Panc1 (cell line): ENCODE data around the gene MAEA. TPM values are rescaled to one million over a fixed set of nuclear protein-coding genes. Genes with fewer than 3 reads are reported as not detected.

Experiments used
- ATAC-seq: fragments of 200-7000 bp; cut with Tn5 transposase; 2 replicates; pipeline ENCODE4 v1.9.1; 2020; ENCODE audit warnings: mild to moderate bottlenecking, moderate library complexity
- BruUV-seq: library from RNA; stranded (reverse); fragments of 400-500 nt; replicated peaks from 2 replicates; lab custom pipeline; 2021; lab: Mats Ljungman, UMichigan
- CTCF ChIA-PET: fragments of 300-600 bp; sonication (Branson Sonifier 250); formaldehyde crosslinking; loops from one replicate; lab custom pipeline; 2022; ENCODE audit warnings: antibody characterized with exemption; lab: Charles Lee
- POLR2A ChIA-PET: fragments of 300-600 bp; sonication (Branson Sonifier 250); formaldehyde crosslinking; loops from one replicate; lab custom pipeline; 2022; ENCODE audit warnings: antibody characterized with exemption; lab: Charles Lee
- DNase-seq: peaks from one replicate; pipeline ENCODE4 v3.0.0-alpha.2; 2010; ENCODE audit warnings: low read depth, low spot score
- H3K27ac ChIP-seq: 2 replicates; pipeline ENCODE4 v1.5.1; 2011; ENCODE audit warnings: mild to moderate bottlenecking, low read length, inconsistent platforms
- H3K27me3 ChIP-seq: fragments of 200-500 bp; sonication (Bioruptor generic); 2 replicates; pipeline ENCODE4 v1.6.0; 2014; ENCODE audit warnings: low read length, inconsistent platforms; ENCODE audit not compliant: control insufficient read depth, insufficient read depth
- H3K36me3 ChIP-seq: fragments of 200-500 bp; sonication (Bioruptor generic); 2 replicates; pipeline ENCODE4 v1.5.1; 2014; ENCODE audit warnings: inconsistent platforms, mild to moderate bottlenecking, low read length, moderate library complexity; ENCODE audit not compliant: control insufficient read depth, insufficient read depth
- H3K4me1 ChIP-seq: 2 replicates; pipeline ENCODE4 v1.5.1; 2011; ENCODE audit warnings: inconsistent platforms, mild to moderate bottlenecking, low read length, moderate library complexity; ENCODE audit not compliant: control insufficient read depth, insufficient read depth
- H3K4me3 ChIP-seq, 2 experiments: 2 replicates each; pipeline ENCODE4 v1.5.1; 2011 to 2012; ENCODE audit warnings: low read depth in 2 of 2, low read length in 2 of 2, mild to moderate bottlenecking in 2 of 2, inconsistent platforms in 1 of 2, moderate library complexity in 1 of 2
- H3K9me3 ChIP-seq: fragments of 200-500 bp; sonication (Bioruptor generic); 2 replicates; pipeline ENCODE4 v1.5.1; 2014; ENCODE audit warnings: low read depth, mild to moderate bottlenecking, inconsistent platforms, low read length, moderate library complexity; ENCODE audit not compliant: control insufficient read depth, insufficient read depth
- CTCF ChIP-seq: fragments of 450-650 bp; IDR thresholded peaks from 2 replicates; pipeline ENCODE4 v1.5.1; 2017; ENCODE audit warnings: mild to moderate bottlenecking
- POLR2AphosphoS5 ChIP-seq: IDR thresholded peaks from 2 replicates; pipeline ENCODE4 v1.6.1; 2012; ENCODE audit warnings: mild to moderate bottlenecking, low read depth, low read length, moderate library complexity
- SIN3A ChIP-seq: IDR thresholded peaks from 2 replicates; pipeline ENCODE4 v1.6.1; 2012; ENCODE audit warnings: low read depth, mild to moderate bottlenecking, low read length, moderate library complexity, borderline replicate concordance; ENCODE audit not compliant: insufficient read depth
- TCF7L2 ChIP-seq: IDR thresholded peaks from 2 replicates; pipeline ENCODE4 v1.6.1; 2011; ENCODE audit warnings: mild to moderate bottlenecking, low read depth, low read length, inconsistent platforms
- in situ Hi-C: cut with HindIII; loops from 2 replicates; pipeline ENCODE4 v1.10.0; 2016; ENCODE audit warnings: low sequenced_read_pairs, low pct_unique_long_range_greater_than_20kb
- intact Hi-C: fragments of 100-400 bp; cut with micrococcal nuclease; formaldehyde crosslinking; loops from one replicate; pipeline ENCODE4 v1.10.0; 2022; ENCODE audit not compliant: unreplicated experiment
- total RNA-seq: library from RNA; stranded (reverse); gene quantifications from one replicate; pipeline ENCODE4 v1.2.1, GENCODE V29; 2021; ENCODE audit not compliant: unreplicated experiment
- TF ChIP-seq, protein P1 (sequence below), 2 experiments: IDR thresholded peaks; 2 replicates each; pipeline ENCODE4 v1.6.1; 2011 to 2012; ENCODE audit warnings: low read depth in 2 of 2, control low read depth in 1 of 2, low read length in 1 of 2, mild to moderate bottlenecking in 1 of 2, moderate library complexity in 1 of 2; ENCODE audit not compliant: insufficient read depth in 1 of 2

The MAEA gene
- total RNA-seq, 1 experiment from 2014 or later: 62.3 TPM

GRCh38 chr4:1258457-1258856, 31.2 kb upstream of the MAEA start:
- DNase-seq (no peak), ATAC-seq (no peak)
- TF ChIP-seq POLR2AphosphoS5 (no peak), CTCF (no peak), TCF7L2 (no peak), SIN3A (no peak)
- TF ChIP-seq, protein P1, sequence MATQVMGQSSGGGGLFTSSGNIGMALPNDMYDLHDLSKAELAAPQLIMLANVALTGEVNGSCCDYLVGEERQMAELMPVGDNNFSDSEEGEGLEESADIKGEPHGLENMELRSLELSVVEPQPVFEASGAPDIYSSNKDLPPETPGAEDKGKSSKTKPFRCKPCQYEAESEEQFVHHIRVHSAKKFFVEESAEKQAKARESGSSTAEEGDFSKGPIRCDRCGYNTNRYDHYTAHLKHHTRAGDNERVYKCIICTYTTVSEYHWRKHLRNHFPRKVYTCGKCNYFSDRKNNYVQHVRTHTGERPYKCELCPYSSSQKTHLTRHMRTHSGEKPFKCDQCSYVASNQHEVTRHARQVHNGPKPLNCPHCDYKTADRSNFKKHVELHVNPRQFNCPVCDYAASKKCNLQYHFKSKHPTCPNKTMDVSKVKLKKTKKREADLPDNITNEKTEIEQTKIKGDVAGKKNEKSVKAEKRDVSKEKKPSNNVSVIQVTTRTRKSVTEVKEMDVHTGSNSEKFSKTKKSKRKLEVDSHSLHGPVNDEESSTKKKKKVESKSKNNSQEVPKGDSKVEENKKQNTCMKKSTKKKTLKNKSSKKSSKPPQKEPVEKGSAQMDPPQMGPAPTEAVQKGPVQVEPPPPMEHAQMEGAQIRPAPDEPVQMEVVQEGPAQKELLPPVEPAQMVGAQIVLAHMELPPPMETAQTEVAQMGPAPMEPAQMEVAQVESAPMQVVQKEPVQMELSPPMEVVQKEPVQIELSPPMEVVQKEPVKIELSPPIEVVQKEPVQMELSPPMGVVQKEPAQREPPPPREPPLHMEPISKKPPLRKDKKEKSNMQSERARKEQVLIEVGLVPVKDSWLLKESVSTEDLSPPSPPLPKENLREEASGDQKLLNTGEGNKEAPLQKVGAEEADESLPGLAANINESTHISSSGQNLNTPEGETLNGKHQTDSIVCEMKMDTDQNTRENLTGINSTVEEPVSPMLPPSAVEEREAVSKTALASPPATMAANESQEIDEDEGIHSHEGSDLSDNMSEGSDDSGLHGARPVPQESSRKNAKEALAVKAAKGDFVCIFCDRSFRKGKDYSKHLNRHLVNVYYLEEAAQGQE (IDR thresholded peaks at IDR 0.05; ENCODE audit: insufficient read depth in 1 of 2, low read depth in 2 of 2, low read length in 1 of 2): no peak
- Histone ChIP-seq H3K4me1 (no peaks in the 10 kb centered on the region), H3K27ac (no peak overlapping the region), H3K27me3 (no peaks in the 10 kb centered on the region), H3K36me3 (no peaks in the 10 kb centered on the region), H3K4me3 (no peak overlapping the region), H3K9me3 (peaks cover 4% of the 10 kb centered on the region; the same call in 1 of the 2 replicates)
- no TSS peak for BruUV-seq
- POLR2A ChIA-PET: no interaction called here
- in situ Hi-C loops (no loop called here), intact Hi-C loops (no loop called here)
- CTCF ChIA-PET: no interaction called here

DNA sequence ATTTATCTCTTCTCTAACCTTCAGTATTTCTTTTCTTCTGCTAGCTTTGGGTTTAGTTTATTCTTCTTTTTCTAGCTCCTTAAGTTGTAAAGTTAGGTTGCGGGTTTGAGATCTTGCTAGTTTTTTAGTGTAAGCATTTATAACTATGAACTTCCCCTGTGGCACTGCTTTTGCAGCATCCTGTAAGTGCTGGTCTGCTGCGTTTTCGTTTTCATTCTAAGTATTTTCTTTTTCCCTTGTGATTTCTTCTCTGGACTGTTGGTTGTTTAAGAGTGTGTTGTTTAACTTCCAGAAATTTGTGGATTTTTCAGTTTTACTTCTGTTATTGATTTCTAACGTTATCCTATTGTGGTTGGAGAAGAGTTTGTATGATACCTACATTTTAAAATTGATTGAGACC, 29.7 kb upstream of the MAEA start:
- CTCF ChIA-PET: no interaction called here
- TF ChIP-seq SIN3A (no peak), POLR2AphosphoS5 (no peak), CTCF (no peak), TCF7L2 (no peak)
- TF ChIP-seq, protein P1 (IDR thresholded peaks at IDR 0.05; ENCODE audit: insufficient read depth in 1 of 2, low read depth in 2 of 2, low read length in 1 of 2): no peak
- Histone ChIP-seq H3K27ac (no peak overlapping the region), H3K4me3 (no peak overlapping the region), H3K4me1 (no peaks in the 10 kb centered on the region), H3K36me3 (no peaks in the 10 kb centered on the region), H3K9me3 (peaks cover 4% of the 10 kb centered on the region; the same call in 1 of the 2 replicates), H3K27me3 (no peaks in the 10 kb centered on the region)
- no TSS peak for BruUV-seq
- POLR2A ChIA-PET: no interaction called here
- intact Hi-C loops: loop anchor here (10.0 kb wide), 1 partner anchor 125 kb away; no protein-coding TSS in a partner anchor
- no peak for ATAC-seq
- DNase-seq: no peak
- in situ Hi-C loops: no loop called here
